Muscle layer of duodenum (tissue), 2 donors: ENCODE results near the gene NPAS3.

ENCODE experiments used
- H3K27ac ChIP-seq: one replicate; pipeline ENCODE4 v1.7.0; 2013; ENCODE audit warnings: mild to moderate bottlenecking, low read length
- H3K27me3 ChIP-seq: one replicate; pipeline ENCODE4 v1.7.0; 2013; ENCODE audit warnings: low read depth, mild to moderate bottlenecking, control low read depth, low read length
- H3K36me3 ChIP-seq, 2 donors: one replicate each; pipeline ENCODE4 v1.7.0; 2013; ENCODE audit warnings: low read length in 2 of 2, control low read depth in 1 of 2, mild to moderate bottlenecking in 1 of 2; ENCODE audit not compliant: insufficient read depth in 2 of 2, control insufficient read depth in 1 of 2
- H3K4me1 ChIP-seq, 2 donors: one replicate each; pipeline ENCODE4 v1.7.0; 2013; ENCODE audit warnings: low read length in 2 of 2, mild to moderate bottlenecking in 2 of 2, control low read depth in 1 of 2, moderate library complexity in 1 of 2; ENCODE audit not compliant: insufficient read depth in 2 of 2, control insufficient read depth in 1 of 2
- H3K4me3 ChIP-seq, 2 donors: one replicate each; pipeline ENCODE4 v1.7.0; 2013; ENCODE audit warnings: low read length in 2 of 2, low read depth in 1 of 2, mild to moderate bottlenecking in 1 of 2
- H3K9me3 ChIP-seq, 2 donors: one replicate each; pipeline ENCODE4 v1.7.0; 2013; ENCODE audit warnings: low read length in 2 of 2, control low read depth in 1 of 2, mild to moderate bottlenecking in 1 of 2; ENCODE audit not compliant: control insufficient read depth in 1 of 2
- donor health status: healthy.

NPAS3 gene

DNA sequence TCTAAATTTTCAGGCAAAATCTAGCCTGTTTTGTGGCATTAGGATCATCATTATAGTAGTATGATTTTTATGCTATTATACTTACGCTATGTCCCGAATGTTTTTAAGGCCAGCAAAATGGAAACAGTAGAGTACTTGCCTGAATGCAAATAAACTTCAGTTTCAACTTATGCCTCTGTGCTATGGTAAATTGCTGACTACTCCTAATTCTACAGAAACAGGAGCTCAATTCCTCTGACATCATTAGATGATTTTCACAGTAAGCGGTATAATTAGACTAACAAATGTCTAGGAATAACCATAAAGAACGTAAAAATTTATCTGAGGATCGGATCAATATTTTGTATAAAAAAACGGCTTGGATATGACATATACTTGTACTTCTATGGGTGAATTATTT is 742.2 kb downstream of the NPAS3 start:
- Histone ChIP-seq H3K27ac (no peak overlapping the region), H3K4me1 (peaks cover 0 to 6% of the 10 kb centered on the region in 2 donors), H3K4me3 (no peak overlapping the region), H3K36me3 (no peaks in the 10 kb centered on the region), H3K27me3 (no peaks in the 10 kb centered on the region), H3K9me3 (no peaks in the 10 kb centered on the region)

DNA sequence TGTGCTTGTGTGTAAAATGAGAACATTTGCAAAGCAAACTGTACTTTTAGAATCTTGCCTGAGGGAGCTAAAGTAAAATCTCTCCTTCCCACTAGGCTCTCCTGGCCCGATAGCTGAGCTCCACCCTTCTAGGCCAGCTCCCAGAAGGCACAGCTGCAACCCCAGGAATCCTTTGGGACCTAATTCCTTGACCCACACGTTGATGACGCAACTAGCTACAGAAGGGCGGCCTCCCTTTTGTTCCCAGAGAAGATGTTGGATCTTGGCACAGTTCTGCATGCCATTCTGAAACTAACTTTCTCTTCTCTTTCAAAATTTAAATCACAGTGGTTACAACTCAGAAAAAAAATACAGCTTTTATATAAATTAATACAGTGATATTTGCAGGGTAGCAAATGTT is 744.1 kb downstream of the NPAS3 start:
- no peak overlapping the region for H3K4me3 ChIP-seq
- H3K36me3 ChIP-seq: no peaks in the 10 kb centered on the region
- no peaks in the 10 kb centered on the region for H3K27me3 ChIP-seq
- no peak overlapping the region for H3K27ac ChIP-seq
- H3K9me3 ChIP-seq: no peaks in the 10 kb centered on the region
- peaks cover 0 to 6% of the 10 kb centered on the region in 2 donors for H3K4me1 ChIP-seq

DNA sequence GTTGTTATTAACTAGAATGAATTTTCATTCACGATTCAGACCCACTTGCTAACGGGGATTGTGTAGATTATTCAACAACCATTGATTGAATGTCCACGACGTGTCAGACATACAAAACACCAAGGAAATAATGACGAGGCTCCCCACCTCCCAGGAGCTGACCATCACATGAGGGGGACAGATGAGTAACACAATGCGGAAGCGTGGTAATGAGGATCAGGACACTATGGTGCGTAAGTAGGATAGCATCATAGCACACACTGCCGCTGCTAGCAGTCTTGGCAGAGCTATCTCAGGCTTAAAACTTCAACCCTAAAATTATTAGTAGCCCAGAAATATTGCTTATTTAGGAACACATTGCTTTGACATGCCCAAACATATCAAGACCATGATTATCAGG is 746.3 kb downstream of the NPAS3 start:
- Histone ChIP-seq H3K4me3 (no peak overlapping the region), H3K27ac (no peak overlapping the region), H3K36me3 (no peaks in the 10 kb centered on the region), H3K4me1 (peaks cover 0 to 6% of the 10 kb centered on the region in 2 donors), H3K9me3 (no peaks in the 10 kb centered on the region), H3K27me3 (no peaks in the 10 kb centered on the region)

DNA sequence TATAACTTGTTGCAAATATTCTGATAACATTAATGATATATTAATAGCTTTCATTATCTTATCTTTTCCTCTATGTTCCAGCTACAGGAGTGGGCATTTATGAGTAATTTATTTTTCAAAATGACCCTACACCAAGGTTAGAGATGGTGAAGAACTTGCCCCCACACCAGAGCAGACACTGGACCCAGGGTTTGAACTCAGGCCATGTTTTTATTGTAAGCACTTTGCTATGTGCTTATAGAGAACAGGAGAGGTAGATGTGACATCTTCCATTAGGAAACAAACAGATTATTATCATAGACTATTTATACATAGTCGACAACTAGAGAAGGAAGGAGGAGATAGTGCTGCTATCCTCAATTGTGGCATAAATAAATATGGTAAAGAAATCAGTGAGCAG is 747.0 kb downstream of the NPAS3 start:
- H3K36me3 ChIP-seq: no peaks in the 10 kb centered on the region
- no peaks in the 10 kb centered on the region for H3K27me3 ChIP-seq
- no peak overlapping the region for H3K4me3 ChIP-seq
- peaks cover 0 to 6% of the 10 kb centered on the region in 2 donors for H3K4me1 ChIP-seq
- H3K9me3 ChIP-seq: no peaks in the 10 kb centered on the region
- no peak overlapping the region for H3K27ac ChIP-seq

DNA sequence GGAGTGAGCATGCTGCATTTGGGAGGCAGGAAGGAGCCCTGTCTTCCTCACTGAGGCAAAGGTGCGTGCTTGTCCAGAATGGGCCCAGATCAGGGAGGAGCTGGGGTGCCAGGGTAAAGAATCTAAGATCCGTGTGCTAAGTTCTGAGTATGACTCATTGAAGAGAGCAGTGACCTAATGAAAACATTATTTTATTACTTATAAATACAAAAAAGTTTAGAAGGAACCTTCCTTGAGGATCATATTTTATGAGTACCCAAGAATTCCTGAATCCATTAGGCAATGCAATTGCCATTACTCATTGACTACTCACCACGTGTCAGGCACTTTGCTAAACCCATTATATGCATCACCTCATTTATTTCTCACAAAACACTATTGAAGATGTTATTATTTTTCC is 747.5 kb downstream of the NPAS3 start:
- peaks cover 0 to 6% of the 10 kb centered on the region in 2 donors for H3K4me1 ChIP-seq
- no peak overlapping the region for H3K27ac ChIP-seq
- no peak overlapping the region for H3K4me3 ChIP-seq
- no peaks in the 10 kb centered on the region for H3K36me3 ChIP-seq
- no peaks in the 10 kb centered on the region for H3K9me3 ChIP-seq
- no peaks in the 10 kb centered on the region for H3K27me3 ChIP-seq

DNA sequence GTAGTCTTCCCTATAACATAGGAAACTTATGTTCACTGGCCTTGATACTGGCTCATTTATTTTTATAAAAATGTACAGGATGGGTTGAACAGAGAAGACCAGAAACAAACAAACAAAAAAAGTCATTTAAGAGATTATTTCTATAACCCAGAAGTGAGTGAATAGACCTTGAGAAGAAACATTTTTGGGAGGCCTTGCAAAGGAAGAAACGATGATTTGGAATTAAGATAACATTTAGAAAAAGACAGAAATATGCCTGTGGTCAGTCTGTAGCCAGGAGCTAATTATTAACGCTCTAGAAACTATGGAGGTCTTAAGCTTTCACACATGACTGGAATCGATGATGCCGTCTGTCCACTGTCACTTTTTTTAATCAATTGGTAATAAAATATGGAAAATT is 748.2 kb downstream of the NPAS3 start:
- Histone ChIP-seq H3K27me3 (no peaks in the 10 kb centered on the region), H3K9me3 (no peaks in the 10 kb centered on the region), H3K36me3 (no peaks in the 10 kb centered on the region), H3K27ac (no peak overlapping the region), H3K4me1 (peaks cover 0 to 6% of the 10 kb centered on the region in 2 donors), H3K4me3 (no peak overlapping the region)

DNA sequence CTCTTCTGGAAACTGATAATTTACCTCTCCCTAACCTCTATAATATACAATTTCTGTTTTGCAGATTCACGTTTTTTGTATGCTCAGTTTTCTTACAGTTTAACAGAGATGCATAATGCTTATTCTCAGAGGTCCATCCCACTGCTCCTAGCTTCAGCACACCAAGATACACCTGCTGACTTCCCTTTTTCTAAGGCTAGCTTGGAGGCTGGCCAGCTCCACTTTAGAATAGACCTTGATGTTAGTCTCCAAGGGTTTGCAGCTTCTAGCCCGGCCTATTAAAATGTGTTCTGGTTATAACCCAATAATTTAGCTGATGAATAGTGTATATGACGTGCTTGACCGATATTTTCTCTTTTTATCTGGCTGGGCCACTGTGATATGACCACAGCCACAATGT is 751.0 kb downstream of the NPAS3 start:
- Histone ChIP-seq H3K27me3 (no peaks in the 10 kb centered on the region), H3K9me3 (no peaks in the 10 kb centered on the region), H3K27ac (no peak overlapping the region), H3K4me3 (no peak overlapping the region), H3K36me3 (no peaks in the 10 kb centered on the region), H3K4me1 (no peaks in the 10 kb centered on the region)

DNA sequence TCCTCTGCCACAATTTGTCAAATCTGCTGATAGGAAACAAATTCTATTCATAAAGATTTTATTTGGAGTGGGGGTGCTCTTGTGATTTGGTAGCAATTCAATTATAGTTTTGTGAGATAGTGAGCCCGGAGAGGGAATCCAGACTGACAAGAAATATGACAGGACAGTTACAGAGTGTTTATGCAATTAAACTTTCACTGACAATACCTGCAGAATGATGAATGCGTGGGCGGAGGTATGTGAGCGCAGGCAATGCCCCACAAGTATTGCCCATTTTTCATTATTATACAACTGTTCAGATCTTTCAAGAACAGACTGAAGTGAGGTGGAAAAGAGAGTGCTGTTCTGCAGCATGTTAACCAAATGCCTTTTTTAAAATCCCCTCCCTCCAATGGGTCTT is 753.2 kb downstream of the NPAS3 start:
- Histone ChIP-seq H3K27me3 (no peaks in the 10 kb centered on the region), H3K9me3 (no peaks in the 10 kb centered on the region), H3K4me3 (no peak overlapping the region), H3K27ac (no peak overlapping the region), H3K4me1 (no peaks in the 10 kb centered on the region), H3K36me3 (no peaks in the 10 kb centered on the region)

DNA sequence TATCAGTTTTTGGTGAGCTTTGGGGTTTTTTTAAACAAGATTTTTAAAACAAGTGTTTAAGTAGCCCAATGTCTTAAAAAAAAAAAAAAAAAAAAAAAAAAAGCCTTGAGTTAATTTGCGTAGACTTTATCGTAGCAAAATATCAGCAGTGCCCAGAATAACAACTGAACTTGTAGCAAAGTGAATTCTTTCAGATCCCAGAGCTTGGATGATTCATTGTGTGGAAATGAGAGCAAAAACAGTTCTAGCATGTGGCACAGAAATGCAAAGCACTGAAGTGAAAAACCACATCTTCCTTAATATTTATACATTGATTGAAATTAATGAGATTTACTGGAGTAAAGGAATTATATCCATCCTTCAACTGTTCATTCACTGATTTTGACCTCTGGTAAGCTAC is 754.1 kb downstream of the NPAS3 start:
- Histone ChIP-seq H3K4me1 (no peaks in the 10 kb centered on the region), H3K27ac (no peak overlapping the region)

DNA sequence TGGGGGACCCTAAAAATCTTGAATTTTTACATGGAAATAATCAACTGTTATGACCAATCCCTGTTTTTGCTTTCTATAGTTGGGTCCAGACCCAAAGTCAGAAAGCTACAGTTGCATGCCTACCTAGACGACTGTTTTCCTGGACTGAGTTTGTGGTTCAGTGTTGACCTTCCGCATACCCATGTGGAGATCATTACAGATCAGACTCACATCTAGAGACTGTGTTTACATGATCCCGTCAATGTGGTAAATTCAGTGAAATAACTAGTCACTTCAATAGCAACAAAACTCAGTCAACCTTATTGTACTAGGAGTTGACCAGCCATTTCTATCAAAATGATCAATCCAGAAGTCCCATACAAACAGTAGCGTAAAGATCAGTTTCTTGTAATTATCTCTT is 754.6 kb downstream of the NPAS3 start:
- no peak overlapping the region for H3K27ac ChIP-seq
- no peaks in the 10 kb centered on the region for H3K36me3 ChIP-seq
- H3K4me1 ChIP-seq: no peaks in the 10 kb centered on the region

More for the DNA sequence above, 754.1 kb downstream of the NPAS3 start:
- Histone ChIP-seq H3K27me3 (no peaks in the 10 kb centered on the region), H3K36me3 (no peaks in the 10 kb centered on the region), H3K4me3 (no peak overlapping the region), H3K9me3 (no peaks in the 10 kb centered on the region)

DNA sequence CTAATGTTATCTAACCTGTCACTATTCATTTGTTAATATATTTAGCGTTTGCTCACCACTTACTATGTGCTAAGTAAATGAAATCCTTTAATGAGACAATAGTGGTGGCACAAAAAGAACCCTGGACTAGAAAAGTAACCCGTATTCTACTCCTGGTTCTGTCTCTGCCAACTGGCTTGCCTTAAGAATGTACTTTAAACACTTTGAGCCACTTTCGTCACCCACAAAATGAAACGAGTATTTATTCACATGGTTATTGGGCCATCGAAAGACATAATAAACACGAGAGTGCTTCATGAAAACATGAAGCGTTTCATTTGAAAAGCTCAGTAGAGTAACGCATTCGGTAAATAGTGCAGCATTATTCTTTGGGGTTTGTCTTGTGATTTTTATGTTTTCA is 757.5 kb downstream of the NPAS3 start:
- no peaks in the 10 kb centered on the region for H3K9me3 ChIP-seq
- H3K4me1 ChIP-seq: no peaks in the 10 kb centered on the region
- no peak overlapping the region for H3K27ac ChIP-seq
- H3K36me3 ChIP-seq: no peaks in the 10 kb centered on the region
- no peak overlapping the region for H3K4me3 ChIP-seq
- H3K27me3 ChIP-seq: no peaks in the 10 kb centered on the region

More for the DNA sequence above, 754.6 kb downstream of the NPAS3 start:
- H3K9me3 ChIP-seq: no peaks in the 10 kb centered on the region
- no peaks in the 10 kb centered on the region for H3K27me3 ChIP-seq
- no peak overlapping the region for H3K4me3 ChIP-seq

DNA sequence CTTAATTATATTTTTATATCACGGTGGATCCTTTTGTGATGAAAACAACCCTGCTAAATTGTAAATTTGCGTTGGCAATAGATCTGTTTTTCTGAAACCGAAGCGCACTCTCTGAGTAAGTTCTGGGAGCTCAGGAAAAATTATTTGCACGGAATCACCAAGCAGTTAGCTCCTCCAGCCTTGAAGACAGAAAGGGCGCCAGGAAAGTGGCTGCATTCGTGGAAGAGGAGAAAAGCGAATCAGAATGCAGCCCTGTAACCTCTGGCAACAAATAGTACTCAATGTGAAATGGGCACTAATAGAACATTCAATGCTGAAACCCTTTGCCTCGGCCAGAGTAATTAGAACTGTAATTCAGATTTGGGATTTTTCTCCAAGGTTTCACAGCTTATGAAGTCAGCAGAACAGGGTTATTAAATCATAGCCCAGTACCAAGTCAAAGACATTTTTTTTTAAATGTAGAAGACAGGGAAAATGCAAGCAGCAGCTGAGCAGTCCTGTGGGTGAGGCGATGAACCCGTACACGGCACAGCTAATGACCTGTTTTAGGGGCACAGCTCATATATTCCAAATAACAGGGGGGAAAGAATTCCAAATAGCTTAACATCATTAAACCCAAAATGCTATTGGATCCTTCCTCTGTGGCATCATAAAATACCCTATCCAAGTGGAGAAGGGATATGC is 760.8 kb downstream of the NPAS3 start:
- Histone ChIP-seq H3K27ac (no peak overlapping the region), H3K9me3 (no peaks in the 10 kb centered on the region), H3K27me3 (no peaks in the 10 kb centered on the region), H3K4me3 (no peak overlapping the region), H3K36me3 (no peaks in the 10 kb centered on the region), H3K4me1 (no peaks in the 10 kb centered on the region)
